ENCODE data around the gene AHDC1.
"Not testable (repeated sequence)": the region's sequence is repeated elsewhere in the genome, so short reads cannot be mapped to it uniquely, and the experiment has no call there.

Gene AHDC1

DNA sequence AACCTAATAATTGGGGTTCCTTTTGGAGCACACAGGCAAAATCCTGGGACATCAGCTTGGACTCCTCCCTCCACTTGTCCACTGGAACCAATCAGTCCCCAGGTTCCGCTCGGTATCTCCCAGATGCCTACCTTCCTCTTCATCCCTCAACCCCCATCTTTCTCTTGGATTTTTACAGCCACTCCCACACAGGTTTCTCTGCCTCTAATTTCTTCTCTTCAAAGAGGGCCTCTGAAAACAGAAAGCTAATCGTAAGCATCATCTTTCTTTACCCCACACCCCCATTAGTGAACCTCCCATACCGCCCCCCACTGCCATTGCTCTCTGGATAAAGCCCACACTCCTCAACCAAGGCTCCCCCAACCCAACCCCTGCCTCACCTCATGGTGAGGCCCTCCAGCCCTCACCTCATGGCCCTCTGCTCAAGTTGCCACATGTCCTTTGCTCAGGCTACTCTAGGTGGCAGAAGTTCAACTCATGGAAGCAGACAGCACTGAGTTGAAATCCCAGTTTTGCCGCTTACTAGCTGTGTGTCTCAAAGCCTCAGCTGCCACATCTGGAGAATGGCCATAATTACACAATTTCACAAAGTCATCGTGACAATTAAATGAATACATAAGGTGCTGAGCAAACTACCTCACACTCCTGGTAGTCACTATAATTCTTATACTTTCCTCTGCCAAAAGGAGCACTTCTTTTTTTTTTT, 95.8 kb downstream of the AHDC1 start:
- DNase-seq, result no peak

DNA sequence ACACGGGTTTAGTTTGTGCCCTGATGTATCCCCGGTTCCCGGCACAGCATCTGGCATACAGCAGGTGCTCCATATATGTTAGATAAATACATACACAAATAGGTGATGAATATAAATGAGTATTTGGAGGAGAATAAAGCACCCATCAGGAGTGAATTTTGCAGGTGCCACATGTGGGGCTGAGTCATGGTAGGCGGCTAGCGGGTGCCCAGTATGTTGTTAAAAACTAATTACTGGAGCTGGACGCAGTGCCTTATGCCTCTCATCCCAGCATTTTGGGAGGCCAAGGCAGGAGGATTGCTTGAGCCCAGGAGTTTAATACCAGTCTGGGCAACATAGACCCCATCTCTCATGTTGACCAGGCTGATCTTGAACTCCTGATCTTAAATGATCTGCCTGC, 97.2 kb downstream of the AHDC1 start:
- no peak for DNase-seq

DNA sequence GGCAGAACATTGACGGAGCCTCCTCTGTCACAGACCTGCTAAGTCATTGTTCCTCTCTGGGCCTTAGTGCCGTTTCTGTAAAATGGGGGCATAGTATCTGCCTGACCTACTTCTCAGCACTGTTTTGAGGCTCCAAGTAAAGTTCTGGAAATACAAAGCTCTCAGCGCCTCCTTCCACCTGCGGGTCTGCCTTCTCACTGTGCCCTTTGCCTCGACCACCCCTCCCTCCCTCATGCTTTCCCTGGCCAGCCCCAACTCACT, 98.6 kb downstream of the AHDC1 start:
- DNase-seq, result no peak

DNA sequence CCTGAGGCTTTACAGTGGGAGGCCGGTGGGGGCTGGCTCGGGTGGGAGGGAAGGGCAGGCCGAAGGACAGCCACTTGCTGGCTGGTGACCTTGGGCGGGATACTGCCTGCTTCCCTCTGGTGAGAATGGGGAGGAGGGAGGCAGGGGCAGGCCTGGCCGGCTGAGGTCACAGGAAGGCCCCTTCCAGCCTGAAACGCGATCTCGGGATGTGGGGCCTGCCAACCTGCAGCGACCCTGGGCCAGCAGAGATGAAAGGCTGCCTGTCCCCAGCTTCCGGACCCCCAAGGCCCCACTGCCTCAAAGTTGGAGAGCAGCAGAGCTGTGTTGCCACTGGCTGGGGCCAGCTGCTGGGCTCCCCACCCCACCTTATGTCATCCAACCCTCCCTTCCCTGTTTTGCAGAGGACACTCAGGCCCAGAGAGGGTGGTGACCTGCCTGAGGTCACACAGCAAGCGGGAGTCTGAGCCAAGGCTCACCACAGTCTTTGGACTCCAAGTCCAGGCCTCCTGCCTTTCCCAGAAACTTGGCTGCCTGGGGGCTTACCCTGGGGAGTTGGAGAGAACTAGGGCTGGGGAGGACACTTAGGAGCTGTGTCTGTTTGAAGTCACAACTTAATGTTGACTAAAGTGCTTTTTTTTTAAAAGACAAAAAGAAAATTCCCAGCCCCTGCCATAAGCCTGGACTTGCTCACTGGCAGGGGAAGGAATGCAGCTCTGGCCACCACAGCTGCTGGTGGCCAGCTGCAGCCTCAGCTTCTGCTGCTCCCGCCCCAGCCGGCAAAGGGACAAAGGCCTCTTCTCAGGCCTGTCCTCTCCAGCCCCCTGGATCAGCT, 99.1 kb downstream of the AHDC1 start:
- no peak for DNase-seq

DNA sequence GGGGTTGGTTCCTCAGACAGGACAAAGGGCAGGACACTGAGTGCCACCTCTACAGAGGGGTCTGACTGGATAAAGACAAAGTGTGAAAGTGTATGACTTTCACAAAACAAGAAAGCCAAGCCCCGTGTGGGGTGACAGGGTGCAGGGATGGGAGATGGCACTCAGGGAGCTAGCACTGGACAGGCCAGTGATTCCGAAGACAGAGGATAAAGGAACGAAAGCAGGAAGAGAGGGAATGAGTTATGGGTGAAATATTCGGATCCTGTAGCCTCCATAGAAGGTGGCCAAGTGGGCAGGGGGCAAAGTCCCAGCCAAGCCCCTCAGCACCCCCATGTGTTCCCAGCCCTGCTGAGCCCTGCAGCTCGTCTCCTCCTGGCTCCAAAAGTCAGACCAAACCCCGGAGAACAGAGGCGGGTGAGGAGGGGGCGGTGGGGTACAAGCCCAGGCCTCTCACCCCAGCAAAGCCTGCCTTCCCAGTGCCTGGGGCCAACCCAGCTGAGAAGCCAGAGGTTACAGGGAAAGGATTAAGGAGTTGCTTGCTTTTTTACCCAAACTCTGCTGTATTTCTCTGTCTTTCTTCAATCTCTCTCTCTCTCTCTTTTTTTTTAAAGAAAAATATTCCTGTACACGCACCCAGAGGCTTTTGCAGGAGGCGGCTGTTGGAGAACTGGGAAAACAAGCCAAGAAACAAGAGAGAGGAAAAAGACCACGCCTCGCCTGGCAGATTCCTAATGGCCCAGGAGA, 99.9 kb downstream of the AHDC1 start:
- no peak for DNase-seq

DNA sequence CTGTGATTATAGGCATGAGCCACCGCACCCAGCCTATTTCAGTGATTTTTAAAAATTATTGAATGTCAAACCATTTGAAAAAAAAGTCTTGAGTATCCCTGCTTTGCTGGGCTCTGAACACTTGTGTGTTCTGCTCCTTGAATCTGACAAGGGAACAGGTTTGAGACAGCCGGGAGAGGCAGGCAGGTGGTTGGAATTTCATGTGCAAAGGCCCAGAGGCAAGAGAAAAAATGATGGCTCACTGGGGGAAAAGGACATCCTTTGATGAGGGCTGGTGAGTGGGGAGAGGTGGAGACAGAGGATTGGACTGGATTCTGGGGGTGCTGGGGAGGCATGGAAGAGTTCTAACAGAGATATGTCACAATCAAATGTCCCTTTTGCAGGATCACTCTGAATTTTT, 100.9 kb downstream of the AHDC1 start:
- DNase-seq, result no peak

DNA sequence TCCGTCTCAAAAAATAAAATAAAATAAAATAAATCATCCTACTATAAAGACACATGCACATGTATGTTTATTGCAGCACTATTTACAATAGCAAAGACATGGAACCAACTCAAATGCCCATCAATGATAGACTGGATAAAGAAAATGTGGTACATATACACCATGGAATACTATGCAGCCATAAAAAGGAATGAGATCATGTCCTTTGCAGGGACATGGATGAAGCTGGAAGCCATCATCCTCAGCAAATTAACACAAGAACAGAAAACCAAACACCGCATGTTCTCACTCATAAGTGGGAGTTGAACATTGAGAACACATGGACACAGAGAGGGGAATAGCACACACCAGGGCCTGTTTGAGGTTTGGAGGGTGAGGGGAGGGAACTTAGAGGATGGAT, 102.8 kb downstream of the AHDC1 start:
- DNase-seq, result not testable (repeated sequence)

DNA sequence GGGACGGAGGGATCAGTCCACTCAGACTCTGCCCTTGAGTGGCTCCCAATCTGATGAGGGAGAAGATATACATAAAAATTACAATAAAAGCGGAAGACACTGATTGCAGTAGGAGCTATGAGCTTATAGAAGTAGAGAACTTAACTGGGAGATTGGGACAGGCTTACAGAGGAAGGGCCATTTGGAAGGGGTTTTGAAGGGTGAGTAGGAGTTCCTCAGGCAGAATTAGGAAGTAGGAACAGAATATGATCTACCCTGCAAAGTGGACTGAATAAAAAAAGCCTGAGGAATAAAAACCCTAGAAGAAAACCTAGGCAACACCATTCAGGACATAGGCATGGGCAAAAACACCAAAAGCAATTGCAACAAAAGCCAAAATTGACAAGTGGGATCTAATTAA, 104.8 kb downstream of the AHDC1 start:
- no peak for DNase-seq

DNA sequence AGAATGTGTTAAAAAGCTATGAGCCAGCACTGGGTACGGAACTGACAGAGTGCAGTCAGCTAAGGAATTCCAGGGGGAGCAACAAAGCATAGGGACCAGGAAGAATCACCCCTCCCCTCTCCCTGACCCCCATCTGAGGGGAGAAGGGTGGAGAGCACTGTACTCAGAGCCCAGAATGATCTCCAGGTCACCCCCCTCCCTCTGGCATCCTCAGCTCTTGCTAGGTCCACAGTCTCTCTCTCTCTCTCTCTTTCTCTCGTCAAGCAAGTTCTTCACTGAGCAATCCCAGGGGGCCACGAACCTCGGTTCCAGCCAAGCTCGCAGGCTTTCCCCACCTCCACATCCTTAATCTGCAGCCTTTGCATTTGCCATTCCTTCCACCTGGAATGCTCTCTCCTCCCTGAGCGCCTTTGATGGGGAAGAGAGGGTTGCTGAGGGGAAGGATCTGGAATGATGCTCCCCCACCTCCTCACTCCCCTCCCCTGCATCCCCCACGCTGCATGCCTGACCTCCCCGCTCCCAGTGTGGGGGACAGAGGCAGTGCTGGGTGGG, 107.3 kb downstream of the AHDC1 start:
- DNase-seq, result no peak

DNA sequence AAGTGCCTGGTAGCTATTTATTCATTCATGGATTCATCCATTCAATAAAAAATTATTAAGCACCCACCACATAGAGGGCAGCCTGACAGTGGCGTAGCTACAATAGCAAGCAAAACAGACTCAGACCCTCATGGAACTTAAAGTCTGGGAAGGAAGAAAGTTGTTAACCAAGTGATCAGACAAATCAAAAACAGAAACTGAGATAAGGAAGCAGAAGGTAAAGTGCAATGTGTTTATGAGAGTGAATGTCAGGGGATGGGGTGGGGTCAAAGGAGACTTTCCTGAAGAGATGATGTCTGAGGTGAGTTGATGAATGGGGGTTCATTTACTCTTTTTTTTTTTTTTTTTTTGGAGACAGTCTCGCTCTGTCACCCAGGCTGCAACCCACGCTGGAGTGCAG, 111.1 kb downstream of the AHDC1 start:
- DNase-seq, result no peak

DNA sequence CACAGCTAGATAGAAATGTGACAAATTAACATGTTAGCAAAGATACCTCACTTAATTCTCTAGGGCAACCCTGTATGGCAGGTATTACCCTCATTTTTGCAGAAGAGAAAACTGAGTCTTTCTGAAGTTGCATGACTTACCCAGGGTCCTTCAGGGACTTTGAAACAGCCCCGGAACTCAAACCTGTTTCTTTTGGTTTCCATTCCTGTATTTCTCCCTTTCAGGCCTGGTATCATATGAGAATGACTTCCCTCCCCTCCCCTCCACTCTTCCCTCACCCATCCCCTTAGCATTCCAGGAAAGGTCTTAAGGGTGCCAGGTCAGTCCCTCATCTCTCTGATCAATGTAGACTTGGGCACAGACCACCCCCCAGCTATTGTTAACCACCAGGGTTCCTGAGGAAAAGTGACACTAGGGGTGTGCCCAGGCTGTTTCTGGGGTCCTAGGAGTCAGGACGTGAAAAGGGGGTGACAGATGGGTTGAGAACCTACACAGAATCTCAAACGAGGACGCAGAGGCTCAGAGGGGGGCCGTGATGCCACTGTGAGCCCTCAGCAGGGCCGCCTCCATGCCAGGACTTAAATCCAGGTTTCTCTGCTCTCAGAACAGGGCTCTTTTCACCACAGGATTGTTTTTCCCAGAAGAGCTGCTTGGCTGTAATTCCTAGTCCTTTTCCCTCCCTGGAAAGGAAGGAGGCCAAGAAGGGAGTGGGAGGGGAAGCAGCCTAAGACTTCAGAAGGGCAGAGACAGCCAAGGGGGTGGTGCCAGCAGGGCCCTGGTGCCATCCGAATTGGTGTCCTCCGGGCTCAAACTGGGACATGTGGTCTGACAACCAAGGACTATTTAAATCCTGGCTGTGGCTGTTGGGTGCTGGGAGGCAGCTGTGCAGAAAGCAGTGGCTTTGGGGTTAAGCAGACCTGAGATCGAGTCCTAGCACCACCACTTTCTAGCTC, 111.9 kb downstream of the AHDC1 start:
- DNase-seq, result no peak

DNA sequence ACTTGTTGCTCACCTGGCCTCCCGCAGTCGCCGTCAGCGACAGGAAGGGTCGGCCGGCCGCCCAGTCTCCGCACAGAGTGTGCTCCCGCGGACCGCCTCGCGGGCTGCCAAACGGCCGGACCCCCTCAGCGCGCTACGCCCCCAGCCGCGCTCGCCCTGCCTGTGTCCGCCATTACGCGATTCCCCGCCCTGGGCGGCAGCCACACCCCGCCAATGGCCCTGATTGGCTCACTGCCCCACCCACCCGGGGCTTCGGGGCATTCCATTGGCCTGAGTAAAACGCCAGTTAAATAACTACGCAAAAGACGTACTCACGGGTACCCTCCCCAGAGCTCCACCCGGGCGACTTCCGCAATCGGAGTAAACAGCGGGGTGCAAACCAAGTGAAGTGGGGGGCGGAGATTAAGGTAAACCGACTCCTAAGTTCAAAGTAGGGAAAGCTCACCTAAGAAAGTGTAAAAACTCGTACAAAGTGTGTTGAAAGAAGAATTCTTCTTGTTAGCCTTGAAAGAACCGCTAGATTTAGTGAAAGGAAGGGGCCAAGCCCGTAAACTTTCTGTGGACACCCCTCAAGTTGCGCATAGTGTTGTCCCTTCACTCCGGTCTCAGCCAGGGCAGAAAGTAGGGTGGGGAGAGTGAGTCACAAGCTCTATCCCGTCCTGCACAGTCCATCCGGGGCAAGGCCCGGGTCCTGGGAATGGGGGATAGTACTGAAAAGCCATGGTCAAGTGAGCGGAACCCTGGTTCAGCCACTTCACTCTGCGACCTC, 113.8 kb downstream of the AHDC1 start, which contains the start of gene WASF2:
Gene WASF2 (minus strand): TSS at position 195 of the 769 bp plus-strand sequence. CDS start 61,277 bp downstream, outside the sequence.
- peak; percentile 98 for DNase-seq

DNA sequence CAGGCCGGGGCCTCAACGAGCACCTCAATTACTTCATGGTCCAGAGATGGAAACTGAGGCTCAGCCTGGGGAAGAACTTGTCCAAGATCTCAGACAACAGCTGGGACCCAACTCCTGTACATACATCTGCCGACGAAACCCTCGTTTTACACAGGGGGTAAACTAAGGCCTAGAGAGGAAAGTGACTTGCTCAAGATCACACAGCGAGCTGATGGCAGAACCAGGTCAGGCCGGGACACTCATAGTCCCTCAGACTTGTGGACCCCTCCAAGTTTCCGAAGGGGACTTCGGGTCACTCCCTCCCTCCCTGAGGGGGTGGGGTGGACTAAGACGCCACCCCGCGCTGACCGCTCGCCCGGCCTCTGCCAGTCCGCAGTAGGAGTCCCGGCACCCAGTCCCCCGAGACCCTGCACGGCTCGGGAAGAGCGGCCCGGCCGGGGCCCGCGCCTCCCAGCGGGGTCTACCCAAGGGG, 114.4 kb downstream of the AHDC1 start:
- no peak for DNase-seq

DNA sequence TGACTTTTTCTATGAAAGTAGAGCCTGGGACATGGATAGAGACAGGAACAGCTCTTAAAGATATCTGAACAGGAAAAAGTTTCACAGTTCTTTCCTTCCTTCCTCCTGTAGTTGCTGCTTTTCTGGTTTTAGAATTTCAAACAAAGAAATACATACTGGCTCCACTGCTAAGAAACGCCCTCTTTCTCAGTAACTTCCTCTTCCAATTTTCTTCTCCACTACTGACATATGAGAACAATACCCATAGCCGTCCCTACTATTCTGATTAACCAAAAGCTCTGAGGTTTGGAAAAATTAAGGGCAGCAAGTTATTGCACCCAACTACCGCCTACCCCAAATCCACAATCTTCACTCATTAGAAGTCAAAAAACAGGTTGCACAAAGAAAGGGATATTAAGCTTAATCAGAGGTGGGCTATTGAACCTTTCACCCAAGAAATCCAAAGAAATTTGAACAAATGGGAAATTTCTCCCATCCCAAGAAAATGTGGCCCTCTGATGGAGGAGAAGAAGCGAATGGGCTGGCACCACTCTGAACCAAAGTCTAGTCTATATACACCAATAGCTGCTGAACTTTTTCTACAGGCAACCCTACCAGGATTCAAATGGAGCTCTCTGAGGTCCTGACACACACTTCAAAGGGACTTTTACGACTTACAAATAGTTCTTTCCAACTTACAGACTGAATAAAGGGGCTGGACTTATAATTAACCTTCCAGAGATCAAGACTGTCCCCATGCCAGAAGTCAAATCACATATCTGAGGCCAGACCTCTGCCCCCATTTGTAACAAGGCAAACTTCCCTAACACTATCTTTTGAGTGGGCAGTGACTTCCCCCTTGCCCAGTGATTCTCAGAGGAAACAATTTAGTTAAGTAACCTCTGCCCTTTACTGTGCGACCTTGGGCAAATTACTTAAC, 115.7 kb downstream of the AHDC1 start:
- DNase-seq, result no peak

DNA sequence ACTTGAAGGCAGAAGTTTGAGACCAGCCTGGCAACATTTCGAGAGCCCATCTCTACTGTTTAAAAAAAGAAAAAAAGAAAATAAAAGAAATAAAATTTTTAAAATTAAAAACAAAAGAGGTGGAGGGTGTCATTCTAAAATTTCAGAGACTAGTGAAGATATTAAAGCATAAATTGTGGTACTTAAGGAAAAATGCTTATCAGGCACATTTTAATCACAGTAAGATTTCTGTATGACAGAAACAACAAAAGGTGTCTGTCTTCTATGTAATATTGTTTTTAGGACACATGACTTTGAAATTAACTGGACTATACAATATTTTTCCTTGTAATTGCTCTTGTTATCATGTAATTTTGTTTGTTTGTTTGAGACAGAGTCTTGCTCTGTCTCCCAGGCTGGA, 118.6 kb downstream of the AHDC1 start:
- DNase-seq, result no peak

All from activated CD4-positive, alpha-beta T cell treated with anti-CD3 and anti-CD28 coated beads for 48 hours (primary cell).